ENCODE measurements around the gene FZD10. TPM values are rescaled to one million over a fixed set of nuclear protein-coding genes. Genes with fewer than 3 reads are reported as not detected.

Gene FZD10
- total and polyA plus RNA-seq, 3 donors from 2014 or later: 0.62 to 0.90 (median 0.79) TPM

DNA sequence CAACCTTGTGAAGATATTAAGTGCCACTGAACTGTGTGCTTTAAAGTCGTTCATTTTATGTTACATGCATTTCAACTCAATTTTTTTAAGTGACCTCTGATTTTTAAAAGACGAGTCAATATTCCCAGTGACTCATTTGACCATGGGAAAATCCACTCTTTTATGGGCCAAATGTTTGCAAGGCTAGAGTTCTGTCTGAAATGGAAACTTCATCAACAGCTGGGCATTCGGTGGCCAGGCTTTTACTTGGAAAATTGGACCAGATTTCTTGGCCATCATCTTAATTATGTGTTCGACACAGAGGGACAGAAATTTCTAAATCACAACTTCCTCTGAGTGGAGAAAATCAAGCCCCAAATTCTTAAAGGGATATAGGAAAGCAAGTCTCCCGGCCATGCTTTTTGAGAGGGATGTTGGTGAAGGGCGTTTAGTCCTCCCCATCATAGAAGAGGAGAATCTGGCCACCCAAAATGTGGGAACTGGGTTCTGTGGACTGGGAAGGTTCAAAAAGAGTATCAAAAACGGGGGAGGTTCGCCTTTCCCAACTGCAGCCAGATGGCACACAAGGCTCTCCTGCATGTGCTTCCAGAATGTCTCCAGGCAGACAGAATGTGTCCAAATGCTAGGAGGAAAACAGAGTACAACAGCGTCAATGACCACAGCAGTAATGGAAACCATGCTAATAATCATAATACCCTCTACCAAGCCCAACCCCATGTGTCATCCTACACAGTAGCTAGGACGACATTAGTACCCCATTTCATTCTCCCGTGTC lies 40.9 kb upstream of the FZD10 start:
- no peak overlapping the region for H3K27ac ChIP-seq
- intact Hi-C loops (cut with DNase I; ENCODE audit: low total_unique reads): no loop called here
- H3K27me3 ChIP-seq: no peaks in the 10 kb centered on the region
- DNase-seq: no peak
- no peaks in the 10 kb centered on the region for H3K36me3 ChIP-seq (ENCODE audit: low read depth, missing control alignments)
- TF ChIP-seq, protein P1, sequence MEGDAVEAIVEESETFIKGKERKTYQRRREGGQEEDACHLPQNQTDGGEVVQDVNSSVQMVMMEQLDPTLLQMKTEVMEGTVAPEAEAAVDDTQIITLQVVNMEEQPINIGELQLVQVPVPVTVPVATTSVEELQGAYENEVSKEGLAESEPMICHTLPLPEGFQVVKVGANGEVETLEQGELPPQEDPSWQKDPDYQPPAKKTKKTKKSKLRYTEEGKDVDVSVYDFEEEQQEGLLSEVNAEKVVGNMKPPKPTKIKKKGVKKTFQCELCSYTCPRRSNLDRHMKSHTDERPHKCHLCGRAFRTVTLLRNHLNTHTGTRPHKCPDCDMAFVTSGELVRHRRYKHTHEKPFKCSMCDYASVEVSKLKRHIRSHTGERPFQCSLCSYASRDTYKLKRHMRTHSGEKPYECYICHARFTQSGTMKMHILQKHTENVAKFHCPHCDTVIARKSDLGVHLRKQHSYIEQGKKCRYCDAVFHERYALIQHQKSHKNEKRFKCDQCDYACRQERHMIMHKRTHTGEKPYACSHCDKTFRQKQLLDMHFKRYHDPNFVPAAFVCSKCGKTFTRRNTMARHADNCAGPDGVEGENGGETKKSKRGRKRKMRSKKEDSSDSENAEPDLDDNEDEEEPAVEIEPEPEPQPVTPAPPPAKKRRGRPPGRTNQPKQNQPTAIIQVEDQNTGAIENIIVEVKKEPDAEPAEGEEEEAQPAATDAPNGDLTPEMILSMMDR (IDR thresholded peaks at IDR 0.05): no peak
- no peak for TF ChIP-seq POLR2A (IDR thresholded peaks at IDR 0.05)
- WGBS, 2 donors: 53 to 56% methylated on average over 11 of the region's 11 CpGs
- no peaks in the 10 kb centered on the region for H3K9me3 ChIP-seq
- no peaks in the 10 kb centered on the region for H3K4me1 ChIP-seq
- no peak overlapping the region for H3K4me3 ChIP-seq

DNA sequence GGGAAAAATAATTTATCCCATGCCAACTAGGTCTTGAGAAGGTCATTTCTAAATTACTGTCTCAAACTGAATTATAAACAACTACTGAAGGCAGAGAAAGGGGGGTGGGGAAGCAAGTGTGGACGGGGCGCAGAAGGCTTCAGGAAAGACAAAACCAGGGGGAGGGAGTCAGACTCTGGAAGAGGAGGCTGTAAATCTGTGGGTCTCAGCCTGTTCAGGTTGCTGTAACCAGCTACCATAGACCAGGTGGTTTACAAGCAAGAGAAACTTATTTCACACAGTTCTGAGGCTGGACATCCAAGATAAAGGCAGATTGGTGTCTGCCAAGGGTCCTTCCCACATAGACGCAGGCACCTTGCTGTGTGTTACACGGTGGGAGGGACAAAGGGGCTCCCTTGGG lies 39.9 kb upstream of the FZD10 start:
- intact Hi-C loops (cut with DNase I; ENCODE audit: low total_unique reads): no loop called here
- no peak for DNase-seq
- 56 to 64% methylated on average over 4 of the region's 4 CpGs for WGBS, 2 donors

DNA sequence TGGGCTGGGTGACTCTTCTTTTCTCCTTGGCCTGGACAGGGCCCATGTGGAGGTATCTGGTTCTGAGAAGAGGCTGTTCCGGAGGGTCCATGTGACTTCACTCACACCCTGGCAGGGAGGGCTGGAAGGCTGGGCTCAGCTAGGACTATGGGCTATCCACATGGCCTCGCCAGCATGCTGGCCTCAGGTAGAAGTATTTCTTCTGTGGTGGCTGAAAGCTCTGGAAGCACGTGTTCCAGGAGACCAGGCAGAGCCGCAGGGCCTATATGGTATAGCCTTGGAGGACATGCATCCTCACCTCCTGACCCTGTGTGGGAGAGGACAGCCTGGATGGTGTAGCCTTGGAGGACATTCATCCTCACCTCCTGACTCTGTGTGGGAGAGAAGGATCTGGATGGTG lies 38.2 kb upstream of the FZD10 start:
- no peaks in the 10 kb centered on the region for H3K27me3 ChIP-seq
- DNase-seq: no peak
- H3K4me3 ChIP-seq: no peak overlapping the region
- H3K27ac ChIP-seq: no peak overlapping the region
- intact Hi-C loops (cut with DNase I; ENCODE audit: low total_unique reads): no loop called here
- WGBS, 2 donors: 87 to 96% methylated on average over 2 to 4 of the region's 4 CpGs
- H3K9me3 ChIP-seq: no peaks in the 10 kb centered on the region
- no peak for TF ChIP-seq POLR2A (IDR thresholded peaks at IDR 0.05)
- TF ChIP-seq, protein P1 (IDR thresholded peaks at IDR 0.05): no peak
- peaks cover 12% of the 10 kb centered on the region for H3K4me1 ChIP-seq
- H3K36me3 ChIP-seq (ENCODE audit: low read depth, missing control alignments): no peaks in the 10 kb centered on the region

More for the DNA sequence above, 39.9 kb upstream of the FZD10 start:
- Histone ChIP-seq H3K4me3 (no peak overlapping the region), H3K9me3 (no peaks in the 10 kb centered on the region), H3K27me3 (no peaks in the 10 kb centered on the region), H3K27ac (no peak overlapping the region), H3K4me1 (peaks cover 5% of the 10 kb centered on the region), H3K36me3 (ENCODE audit: low read depth, missing control alignments) (no peaks in the 10 kb centered on the region)
- TF ChIP-seq, protein P1 (IDR thresholded peaks at IDR 0.05): no peak
- no peak for TF ChIP-seq POLR2A (IDR thresholded peaks at IDR 0.05)

DNA sequence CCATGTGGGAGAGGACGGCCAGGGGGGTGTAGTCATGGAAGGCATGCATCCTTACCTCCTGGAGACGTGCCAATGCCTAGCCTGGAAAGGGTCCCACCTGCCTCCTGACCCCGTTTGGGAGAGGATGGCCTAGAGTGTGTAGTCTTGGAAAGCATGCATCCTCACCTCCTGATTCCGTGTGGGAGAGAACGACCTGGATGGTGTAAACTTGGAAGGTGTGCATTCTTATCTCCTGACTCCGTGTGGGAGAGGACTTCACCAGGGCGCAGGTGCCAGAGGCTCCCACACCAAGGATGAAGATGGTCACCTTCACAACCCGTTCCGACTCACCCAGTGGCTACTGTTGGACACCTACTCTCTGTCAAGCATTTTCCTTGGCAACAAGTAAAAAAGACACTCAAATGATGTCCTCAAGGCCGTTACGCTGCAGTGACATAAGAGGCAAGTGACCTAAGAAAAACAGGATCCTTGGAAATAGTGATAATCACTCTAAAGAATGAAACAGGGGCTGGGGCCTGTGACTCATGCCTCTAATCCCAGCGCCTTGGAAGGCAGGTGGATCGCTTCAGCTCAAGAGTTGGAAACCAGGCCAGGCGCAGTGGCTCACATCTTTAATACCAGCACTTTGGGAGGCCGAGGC lies 37.5 kb upstream of the FZD10 start:
- Histone ChIP-seq H3K36me3 (ENCODE audit: low read depth, missing control alignments) (no peaks in the 10 kb centered on the region), H3K27me3 (no peaks in the 10 kb centered on the region), H3K27ac (no peak overlapping the region), H3K9me3 (no peaks in the 10 kb centered on the region), H3K4me1 (peaks cover 12% of the 10 kb centered on the region), H3K4me3 (no peak overlapping the region)
- no peak for DNase-seq
- no peak for TF ChIP-seq POLR2A (IDR thresholded peaks at IDR 0.05)
- TF ChIP-seq, protein P1 (IDR thresholded peaks at IDR 0.05): no peak
- intact Hi-C loops (cut with DNase I; ENCODE audit: low total_unique reads): no loop called here
- 82 to 86% methylated on average over 11 to 15 of the region's 15 CpGs for WGBS, 2 donors

All from testis (tissue), 3 donors.